ENCODE results near the gene TCERG1L. TPM values are rescaled to one million over a fixed set of nuclear protein-coding genes. Genes with fewer than 3 reads are reported as not detected.

The TCERG1L gene
- total and polyA plus RNA-seq, 9 of the 15 experiments (the other 6 are each of a cell fraction or from before 2014, with no cell fraction given), result not detected

DNA sequence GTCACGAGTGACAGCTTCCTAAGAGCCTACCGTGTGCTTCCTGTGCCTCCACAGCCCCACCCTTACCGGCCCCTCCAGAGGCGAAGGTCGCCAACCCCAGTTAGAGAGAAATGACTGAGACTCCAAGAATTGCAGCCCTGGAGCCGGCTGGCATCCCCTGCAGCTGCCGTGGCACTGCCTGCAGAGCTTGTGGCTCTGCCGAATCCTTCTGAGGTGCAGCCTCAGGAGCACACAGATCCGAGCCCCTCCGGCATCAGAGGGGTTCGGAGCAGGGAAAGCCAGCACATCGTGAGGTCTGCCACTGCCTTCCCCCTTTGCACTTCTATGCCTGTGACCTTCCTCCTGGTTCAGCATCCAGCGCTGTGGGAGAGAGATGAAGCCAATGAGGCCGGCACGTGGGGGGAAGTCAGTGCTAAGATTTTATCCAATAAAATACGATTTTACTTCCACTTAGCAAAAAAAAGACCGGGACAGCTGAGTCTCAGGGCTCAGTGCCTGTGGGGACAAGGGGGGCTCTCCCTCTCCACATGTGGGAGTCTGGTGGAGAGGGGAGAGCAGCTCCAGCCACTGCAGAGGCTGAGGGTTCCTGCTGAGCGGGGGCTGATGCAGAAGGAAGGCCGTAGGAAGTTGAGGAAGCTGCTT, 80.1 kb downstream of the TCERG1L start:
- no peak for FAIRE-seq
- BruUV-seq (replicated peaks), result no TSS peak

More for the DNA sequence above, 80.1 kb downstream of the TCERG1L start:
- TF ChIP-seq ZNF324 (CRISPR knock-in tag; IDR thresholded peaks at IDR 0.05) (no peak), NCOA6 (IDR thresholded peaks at IDR 0.05) (no peak), EWSR1 (IDR thresholded peaks at IDR 0.05; ENCODE audit: borderline replicate concordance, low read depth, partially characterized antibody) (no peak), ZNF311 (CRISPR knock-in tag; IDR thresholded peaks at IDR 0.05) (no peak), ZKSCAN8 (CRISPR knock-in tag; IDR thresholded peaks at IDR 0.05) (no peak), ZNF347 (CRISPR knock-in tag; IDR thresholded peaks at IDR 0.05; ENCODE audit: low read depth) (no peak), TEAD1 (CRISPR knock-in tag; IDR thresholded peaks at IDR 0.05) (no peak), MLX (CRISPR knock-in tag; conservative IDR thresholded peaks at IDR 0.05) (no peak)
- TF ChIP-seq, protein P1, sequence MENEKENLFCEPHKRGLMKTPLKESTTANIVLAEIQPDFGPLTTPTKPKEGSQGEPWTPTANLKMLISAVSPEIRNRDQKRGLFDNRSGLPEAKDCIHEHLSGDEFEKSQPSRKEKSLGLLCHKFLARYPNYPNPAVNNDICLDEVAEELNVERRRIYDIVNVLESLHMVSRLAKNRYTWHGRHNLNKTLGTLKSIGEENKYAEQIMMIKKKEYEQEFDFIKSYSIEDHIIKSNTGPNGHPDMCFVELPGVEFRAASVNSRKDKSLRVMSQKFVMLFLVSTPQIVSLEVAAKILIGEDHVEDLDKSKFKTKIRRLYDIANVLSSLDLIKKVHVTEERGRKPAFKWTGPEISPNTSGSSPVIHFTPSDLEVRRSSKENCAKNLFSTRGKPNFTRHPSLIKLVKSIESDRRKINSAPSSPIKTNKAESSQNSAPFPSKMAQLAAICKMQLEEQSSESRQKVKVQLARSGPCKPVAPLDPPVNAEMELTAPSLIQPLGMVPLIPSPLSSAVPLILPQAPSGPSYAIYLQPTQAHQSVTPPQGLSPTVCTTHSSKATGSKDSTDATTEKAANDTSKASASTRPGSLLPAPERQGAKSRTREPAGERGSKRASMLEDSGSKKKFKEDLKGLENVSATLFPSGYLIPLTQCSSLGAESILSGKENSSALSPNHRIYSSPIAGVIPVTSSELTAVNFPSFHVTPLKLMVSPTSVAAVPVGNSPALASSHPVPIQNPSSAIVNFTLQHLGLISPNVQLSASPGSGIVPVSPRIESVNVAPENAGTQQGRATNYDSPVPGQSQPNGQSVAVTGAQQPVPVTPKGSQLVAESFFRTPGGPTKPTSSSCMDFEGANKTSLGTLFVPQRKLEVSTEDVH (IDR thresholded peaks at IDR 0.05; ENCODE audit: low read depth, partially characterized antibody), result no peak
- Histone ChIP-seq H3K4me2 (ENCODE audit: insufficient read depth, low read length) (no peak overlapping the region), H3K9me3 (replicated peaks; ENCODE audit: control insufficient read depth, insufficient read depth, low read depth, low read length) (no peaks in the 10 kb centered on the region), H3K79me2 (ENCODE audit: control insufficient read depth, insufficient read depth, low read length) (no peaks in the 10 kb centered on the region), H4K20me1 (replicated peaks; ENCODE audit: control insufficient read depth, insufficient read depth, low read length) (no peaks in the 10 kb centered on the region), H3K27me3 (ENCODE audit: control insufficient read depth in 2 of 2, insufficient read depth in 2 of 2, low read length in 2 of 2) (peaks cover 0 to 25% of the 10 kb centered on the region in 2 experiments; a peak in 2 of 5 replicates), H3K4me1 (replicated peaks in 1 of 2; ENCODE audit: control insufficient read depth in 2 of 2, insufficient read depth in 2 of 2, low read length in 2 of 2) (no peaks in the 10 kb centered on the region), H3K27ac (ENCODE audit: extremely low read depth, low read depth, low read length) (no peak overlapping the region), H2AFZ (ENCODE audit: low read depth, low read length) (no peak overlapping the region), H3K9me1 (ENCODE audit: control insufficient read depth, insufficient read depth, low read length) (no peaks in the 10 kb centered on the region), H3K9ac (ENCODE audit: insufficient read depth in 1 of 2, low read depth in 2 of 2, low read length in 2 of 2) (no peak overlapping the region), H3K36me3 (ENCODE audit: control insufficient read depth, insufficient read depth, low read length) (no peaks in the 10 kb centered on the region), H3K4me3 (no peak overlapping the region)
- ATAC-seq, result no peak
- intact Hi-C loops (cut with micrococcal nuclease), result no loop called here
- 0% methylated on average over 11 of the region's 19 CpGs for WGBS (ENCODE audit: insufficient coverage, low coverage, missing lambda C conversion rate)
- DNase-seq (ENCODE audit: extremely low read depth in 1 of 4, low spot score in 3 of 4), result no peak
- CTCF ChIA-PET (ENCODE audit: low intra/inter-chr PET ratio), result interaction anchor here (0.5 kb wide), 1 partner anchor 171 kb away, joined by 3 read pairs; no protein-coding TSS in a partner anchor
- in situ Hi-C loops (cut with MboI), result no loop called here
- POLR2A ChIA-PET, result interaction anchor here (0.6 kb wide), 1 partner anchor 54 kb away, joined by 3 read pairs; no protein-coding TSS in a partner anchor
